Measurements from ENCODE around the gene PAN2. TPM values are rescaled to one million over a fixed set of nuclear protein-coding genes. Genes with fewer than 3 reads are reported as not detected.

The PAN2 gene
- total RNA-seq, 1 donor from 2014 or later = 69.6 TPM

- H3K4me3 Mint-ChIP-seq = peak overlapping the region; percentile 96
- peak overlapping the region; percentile 89 for H3K27ac Mint-ChIP-seq (ENCODE audit: unreplicated experiment)
- DNase-seq (ENCODE audit: low read depth, low spot score) = no peak
- no peaks in the 10 kb centered on the region for H3K36me3 Mint-ChIP-seq (ENCODE audit: low read depth)
- TF ChIP-seq CTCF (conservative IDR thresholded peaks at IDR 0.05) = no peak
- H3K27me3 Mint-ChIP-seq (ENCODE audit: low read depth) = no peaks in the 10 kb centered on the region
- H3K9me3 Mint-ChIP-seq = no peaks in the 10 kb centered on the region
- H3K4me1 Mint-ChIP-seq = peaks cover 22% of the 10 kb centered on the region
These were observed 562 bp downstream of the PAN2 start for GRCh38 chr12:56333197-56333678.

- Mint-ChIP-seq H3K9me3 (no peaks in the 10 kb centered on the region), H3K4me1 (peaks cover 22% of the 10 kb centered on the region), H3K27me3 (ENCODE audit: low read depth) (no peaks in the 10 kb centered on the region), H3K36me3 (ENCODE audit: low read depth) (no peaks in the 10 kb centered on the region), H3K4me3 (peak overlapping the region; percentile 96), H3K27ac (ENCODE audit: unreplicated experiment) (no peak overlapping the region)
- no peak for DNase-seq (ENCODE audit: low read depth, low spot score)
- TF ChIP-seq CTCF (conservative IDR thresholded peaks at IDR 0.05) = no peak
These were observed 1.1 kb downstream of the PAN2 start for GRCh38 chr12:56332512-56333196.

GRCh38 chr12:56330936-56331490 lies 2.8 kb downstream of the PAN2 start:
- H3K36me3 Mint-ChIP-seq (ENCODE audit: low read depth) = no peaks in the 10 kb centered on the region
- no peak for DNase-seq (ENCODE audit: low read depth, low spot score)
- no peaks in the 10 kb centered on the region for H3K27me3 Mint-ChIP-seq (ENCODE audit: low read depth)
- no peak overlapping the region for H3K27ac Mint-ChIP-seq (ENCODE audit: unreplicated experiment)
- no peak for TF ChIP-seq CTCF (conservative IDR thresholded peaks at IDR 0.05)
- peak overlapping the region; percentile 1 for H3K4me3 Mint-ChIP-seq
- H3K9me3 Mint-ChIP-seq = no peaks in the 10 kb centered on the region
- peaks cover 22% of the 10 kb centered on the region for H3K4me1 Mint-ChIP-seq

GRCh38 chr12:56326533-56326932 lies 7.3 kb downstream of the PAN2 start:
- no peak overlapping the region for H3K27ac Mint-ChIP-seq (ENCODE audit: unreplicated experiment)
- no peak for DNase-seq (ENCODE audit: low read depth, low spot score)
- H3K4me1 Mint-ChIP-seq = no peaks in the 10 kb centered on the region
- no peak overlapping the region for H3K4me3 Mint-ChIP-seq
- TF ChIP-seq CTCF (conservative IDR thresholded peaks at IDR 0.05) = no peak
- H3K36me3 Mint-ChIP-seq (ENCODE audit: low read depth) = peaks cover 3% of the 10 kb centered on the region
- no peaks in the 10 kb centered on the region for H3K9me3 Mint-ChIP-seq
- no peaks in the 10 kb centered on the region for H3K27me3 Mint-ChIP-seq (ENCODE audit: low read depth)

- Mint-ChIP-seq H3K4me1 (no peaks in the 10 kb centered on the region), H3K27ac (ENCODE audit: unreplicated experiment) (no peak overlapping the region), H3K4me3 (no peak overlapping the region), H3K27me3 (ENCODE audit: low read depth) (no peaks in the 10 kb centered on the region), H3K9me3 (no peaks in the 10 kb centered on the region), H3K36me3 (ENCODE audit: low read depth) (peaks cover 3% of the 10 kb centered on the region)
- DNase-seq (ENCODE audit: low read depth, low spot score) = no peak
- TF ChIP-seq CTCF (conservative IDR thresholded peaks at IDR 0.05) = no peak
These were observed 7.7 kb downstream of the PAN2 start for GRCh38 chr12:56326126-56326525.

All from neural crest cell (in vitro differentiated cells).